GM23338 (cell line): ENCODE data around the gene UBP1. TPM values are rescaled to one million over a fixed set of nuclear protein-coding genes. Genes with fewer than 3 reads are reported as not detected.

Experiments used
- ATAC-seq: fragments of 200-7000 bp; cut with Tn5 transposase; 3 replicates; pipeline ENCODE4 v1.9.1; 2020
- DNase-seq: peaks from one replicate; pipeline ENCODE4 v3.0.0-alpha.2; 2015; ENCODE audit warnings: low spot score
- H2AFZ ChIP-seq: fragments of 200-600 bp; sonication (generic); 2 replicates; pipeline ENCODE4 v1.8.0; 2016; ENCODE audit warnings: antibody characterized with exemption, mild to moderate bottlenecking, moderate library complexity
- H3F3A ChIP-seq: fragments of 200-600 bp; sonication (generic); replicated peaks from 2 replicates; pipeline ENCODE4 v1.8.0; 2017; ENCODE audit warnings: antibody characterized with exemption, mixed run types, low read depth
- H3K27ac ChIP-seq: fragments of 200-600 bp; sonication (generic); 2 replicates; pipeline ENCODE4 v1.6.1; 2016; ENCODE audit warnings: low read depth
- H3K27me3 ChIP-seq: fragments of 200-600 bp; sonication (generic); 2 replicates; pipeline ENCODE4 v1.8.0; 2016; ENCODE audit warnings: mild to moderate bottlenecking, mixed run types, moderate library complexity; ENCODE audit not compliant: insufficient read depth
- H3K36me3 ChIP-seq: fragments of 200-600 bp; sonication (generic); 2 replicates; pipeline ENCODE4 v1.8.0; 2016; ENCODE audit warnings: mild to moderate bottlenecking; ENCODE audit not compliant: insufficient read depth
- H3K4me1 ChIP-seq: fragments of 200-600 bp; sonication (generic); 2 replicates; pipeline ENCODE4 v1.8.0; 2016; ENCODE audit warnings: mild to moderate bottlenecking, moderate library complexity; ENCODE audit not compliant: insufficient read depth
- H3K4me2 ChIP-seq: fragments of 200-600 bp; sonication (generic); 2 replicates; pipeline ENCODE4 v1.7.1; 2017; ENCODE audit warnings: mixed run types
- H3K4me3 ChIP-seq: fragments of 200-600 bp; sonication (generic); 2 replicates; pipeline ENCODE4 v1.6.1; 2016; ENCODE audit warnings: mixed run types
- H3K79me2 ChIP-seq: fragments of 200-600 bp; sonication (generic); replicated peaks from 2 replicates; pipeline ENCODE4 v1.8.0; 2017; ENCODE audit warnings: mild to moderate bottlenecking; ENCODE audit not compliant: insufficient read depth
- H3K9me2 ChIP-seq: fragments of 200-600 bp; sonication (generic); 2 replicates; pipeline ENCODE4 v1.8.0; 2017; ENCODE audit not compliant: insufficient read depth
- H4K20me1 ChIP-seq: fragments of 200-600 bp; sonication (generic); replicated peaks from 2 replicates; pipeline ENCODE4 v1.8.0; 2017; ENCODE audit warnings: mild to moderate bottlenecking; ENCODE audit not compliant: insufficient read depth
- H3K27ac Mint-ChIP-seq: 2 replicates; pipeline ENCODE4 v1.8.0; 2020; ENCODE audit warnings: inconsistent platforms, mild to moderate bottlenecking, moderate library complexity, mixed read lengths
- H3K27me3 Mint-ChIP-seq: 3 replicates; pipeline ENCODE4 v1.8.0; 2022; ENCODE audit warnings: low read depth, mild to moderate bottlenecking, moderate library complexity, mixed read lengths, inconsistent platforms; ENCODE audit not compliant: insufficient read depth, poor library complexity
- H3K36me3 Mint-ChIP-seq: 3 replicates; pipeline ENCODE4 v1.8.0; 2021; ENCODE audit warnings: low read depth, mild to moderate bottlenecking, inconsistent platforms, moderate library complexity, mixed read lengths
- H3K4me1 Mint-ChIP-seq: 3 replicates; pipeline ENCODE4 v1.8.0; 2020; ENCODE audit warnings: mild to moderate bottlenecking, inconsistent platforms, mixed read lengths
- H3K4me3 Mint-ChIP-seq: 3 replicates; pipeline ENCODE4 v1.8.0; 2021; ENCODE audit warnings: moderate library complexity, mild to moderate bottlenecking, inconsistent platforms, mixed read lengths
- H3K9me3 Mint-ChIP-seq: 3 replicates; pipeline ENCODE4 v1.8.0; 2020; ENCODE audit warnings: moderate library complexity, mild to moderate bottlenecking, inconsistent platforms, mixed read lengths
- CREB1 ChIP-seq: fragments of 250-450 bp; sonication (Bioruptor Pico); IDR thresholded peaks from 2 replicates; pipeline ENCODE4 v1.5.0; 2020; ENCODE audit warnings: low read depth, mild to moderate bottlenecking, moderate library complexity
- EZH2 ChIP-seq: fragments of 200-600 bp; sonication (generic); IDR thresholded peaks from one replicate; pipeline ENCODE4 v1.8.0; 2017; ENCODE audit warnings: antibody characterized with exemption, mild to moderate bottlenecking, low read depth; ENCODE audit not compliant: unreplicated experiment
- EZH2phosphoT487 ChIP-seq: fragments of 200-600 bp; sonication (generic); IDR thresholded peaks from one replicate; pipeline ENCODE4 v1.8.1; 2018; ENCODE audit warnings: antibody characterized with exemption; ENCODE audit not compliant: unreplicated experiment
- JUNB ChIP-seq: IDR thresholded peaks from one replicate; pipeline ENCODE4 v1.6.1; 2016; ENCODE audit warnings: antibody characterized with exemption; ENCODE audit not compliant: unreplicated experiment
- NANOG ChIP-seq: IDR thresholded peaks from 2 replicates; pipeline ENCODE4 v1.6.1; 2016; ENCODE audit warnings: antibody characterized with exemption, borderline replicate concordance
- POLR2AphosphoS5 ChIP-seq: IDR thresholded peaks from 2 replicates; pipeline ENCODE4 v1.6.1; 2016; ENCODE audit warnings: antibody characterized with exemption, low read depth
- STAT1 ChIP-seq: IDR thresholded peaks from one replicate; pipeline ENCODE4 v1.6.1; 2016; ENCODE audit warnings: antibody characterized with exemption; ENCODE audit not compliant: unreplicated experiment
- ZNF114 ChIP-seq: fragments of 250-450 bp; sonication (Bioruptor Pico); IDR thresholded peaks from 2 replicates; pipeline ENCODE4 v1.5.0; 2020; ENCODE audit warnings: mild to moderate bottlenecking, moderate library complexity
- ZNF331 ChIP-seq: fragments of 250-450 bp; sonication (Bioruptor Pico); IDR thresholded peaks from 2 replicates; pipeline ENCODE4 v1.5.0; 2020; ENCODE audit warnings: low read depth, mild to moderate bottlenecking, moderate library complexity
- polyA plus RNA-seq: library from polyadenylated mRNA; unstranded; fragments of >200 nt; fragmentation: Nextera tagmentation; extraction: Ambion mirVana; gene quantifications from 2 replicates; pipeline ENCODE4 v1.2.1, GENCODE V29; 2016
- total RNA-seq: library from RNA; depleted of rRNA; stranded (reverse); fragments of >200 nt; shearing (Covaris generic); gene quantifications from 2 replicates; pipeline ENCODE4 v1.2.3, GENCODE V29; 2014
- TF ChIP-seq, protein P1 (sequence below): IDR thresholded peaks from one replicate; pipeline ENCODE4 v1.6.1; 2018; ENCODE audit warnings: antibody characterized with exemption; ENCODE audit not compliant: unreplicated experiment
- TF ChIP-seq, protein P2 (sequence below): IDR thresholded peaks from 2 replicates; pipeline ENCODE4 v1.6.1; 2016; ENCODE audit warnings: antibody characterized with exemption
- TF ChIP-seq, protein P3 (sequence below): fragments of 250-450 bp; sonication (Bioruptor Pico); IDR thresholded peaks from 2 replicates; pipeline ENCODE4 v1.5.0; 2020; ENCODE audit warnings: mild to moderate bottlenecking, moderate library complexity
- TF ChIP-seq, protein P4 (sequence below), 2 experiments: fragments of 200-600 bp in 1 of 2; sonication (generic) in 1 of 2; conservative IDR thresholded peaks; 2 replicates each; pipeline versions ENCODE4 v1.5.1 to v1.6.1; 2016 to 2017; ENCODE audit warnings: antibody characterized with exemption in 2 of 2, low read depth in 2 of 2, mild to moderate bottlenecking in 2 of 2, moderate library complexity in 1 of 2

UBP1 gene
- total and polyA plus RNA-seq, 2 experiments from 2014 or later = 16.8 to 66.8 TPM

DNA sequence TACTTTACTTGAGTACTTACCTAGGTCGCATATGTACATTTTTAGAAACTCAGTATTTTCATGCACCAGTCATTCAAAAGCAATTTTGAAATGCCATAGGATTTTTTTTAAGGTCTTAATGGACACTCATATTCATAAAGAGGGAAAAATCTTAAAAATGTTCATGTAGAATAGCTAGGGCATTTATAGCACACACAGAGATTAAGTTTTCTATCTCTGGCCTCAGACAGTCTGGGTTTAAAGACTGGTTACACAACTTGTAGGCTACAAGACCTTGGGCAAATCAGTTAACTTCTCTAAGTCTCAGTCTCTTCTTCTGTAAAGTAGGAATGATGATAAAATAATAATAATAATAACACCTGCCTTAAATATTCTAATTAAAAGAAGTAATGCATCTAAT lies 48.5 kb upstream of the UBP1 start:
- 0 out of 2 replicates have a peak, but pooled peaks cover 3% of the 10 kb centered on the region for H3K4me1 ChIP-seq
- H3K9me3 Mint-ChIP-seq = peaks cover 2% of the 10 kb centered on the region; the same call in 2 of the 3 replicates

More for the DNA sequence above, 48.5 kb upstream of the UBP1 start:
- Histone ChIP-seq H3K9me2 (0 out of 2 replicates have a peak, but pooled peaks cover 3% of the 10 kb centered on the region), H3F3A (no peaks in the 10 kb centered on the region), H3K4me2 (no peak overlapping the region), H2AFZ (no peak overlapping the region), H3K36me3 (no peaks in the 10 kb centered on the region), H3K27ac (no peak overlapping the region), H3K27me3 (no peaks in the 10 kb centered on the region), H3K79me2 (no peaks in the 10 kb centered on the region), H4K20me1 (no peaks in the 10 kb centered on the region), H3K4me3 (no peak overlapping the region)
- H3K27ac Mint-ChIP-seq = no peak overlapping the region
- ATAC-seq (no peak), DNase-seq (no peak)
- TF ChIP-seq, protein P1, sequence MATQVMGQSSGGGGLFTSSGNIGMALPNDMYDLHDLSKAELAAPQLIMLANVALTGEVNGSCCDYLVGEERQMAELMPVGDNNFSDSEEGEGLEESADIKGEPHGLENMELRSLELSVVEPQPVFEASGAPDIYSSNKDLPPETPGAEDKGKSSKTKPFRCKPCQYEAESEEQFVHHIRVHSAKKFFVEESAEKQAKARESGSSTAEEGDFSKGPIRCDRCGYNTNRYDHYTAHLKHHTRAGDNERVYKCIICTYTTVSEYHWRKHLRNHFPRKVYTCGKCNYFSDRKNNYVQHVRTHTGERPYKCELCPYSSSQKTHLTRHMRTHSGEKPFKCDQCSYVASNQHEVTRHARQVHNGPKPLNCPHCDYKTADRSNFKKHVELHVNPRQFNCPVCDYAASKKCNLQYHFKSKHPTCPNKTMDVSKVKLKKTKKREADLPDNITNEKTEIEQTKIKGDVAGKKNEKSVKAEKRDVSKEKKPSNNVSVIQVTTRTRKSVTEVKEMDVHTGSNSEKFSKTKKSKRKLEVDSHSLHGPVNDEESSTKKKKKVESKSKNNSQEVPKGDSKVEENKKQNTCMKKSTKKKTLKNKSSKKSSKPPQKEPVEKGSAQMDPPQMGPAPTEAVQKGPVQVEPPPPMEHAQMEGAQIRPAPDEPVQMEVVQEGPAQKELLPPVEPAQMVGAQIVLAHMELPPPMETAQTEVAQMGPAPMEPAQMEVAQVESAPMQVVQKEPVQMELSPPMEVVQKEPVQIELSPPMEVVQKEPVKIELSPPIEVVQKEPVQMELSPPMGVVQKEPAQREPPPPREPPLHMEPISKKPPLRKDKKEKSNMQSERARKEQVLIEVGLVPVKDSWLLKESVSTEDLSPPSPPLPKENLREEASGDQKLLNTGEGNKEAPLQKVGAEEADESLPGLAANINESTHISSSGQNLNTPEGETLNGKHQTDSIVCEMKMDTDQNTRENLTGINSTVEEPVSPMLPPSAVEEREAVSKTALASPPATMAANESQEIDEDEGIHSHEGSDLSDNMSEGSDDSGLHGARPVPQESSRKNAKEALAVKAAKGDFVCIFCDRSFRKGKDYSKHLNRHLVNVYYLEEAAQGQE = no peak
- TF ChIP-seq, protein P2, sequence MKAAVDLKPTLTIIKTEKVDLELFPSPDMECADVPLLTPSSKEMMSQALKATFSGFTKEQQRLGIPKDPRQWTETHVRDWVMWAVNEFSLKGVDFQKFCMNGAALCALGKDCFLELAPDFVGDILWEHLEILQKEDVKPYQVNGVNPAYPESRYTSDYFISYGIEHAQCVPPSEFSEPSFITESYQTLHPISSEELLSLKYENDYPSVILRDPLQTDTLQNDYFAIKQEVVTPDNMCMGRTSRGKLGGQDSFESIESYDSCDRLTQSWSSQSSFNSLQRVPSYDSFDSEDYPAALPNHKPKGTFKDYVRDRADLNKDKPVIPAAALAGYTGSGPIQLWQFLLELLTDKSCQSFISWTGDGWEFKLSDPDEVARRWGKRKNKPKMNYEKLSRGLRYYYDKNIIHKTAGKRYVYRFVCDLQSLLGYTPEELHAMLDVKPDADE = no peak
- TF ChIP-seq, protein P3, sequence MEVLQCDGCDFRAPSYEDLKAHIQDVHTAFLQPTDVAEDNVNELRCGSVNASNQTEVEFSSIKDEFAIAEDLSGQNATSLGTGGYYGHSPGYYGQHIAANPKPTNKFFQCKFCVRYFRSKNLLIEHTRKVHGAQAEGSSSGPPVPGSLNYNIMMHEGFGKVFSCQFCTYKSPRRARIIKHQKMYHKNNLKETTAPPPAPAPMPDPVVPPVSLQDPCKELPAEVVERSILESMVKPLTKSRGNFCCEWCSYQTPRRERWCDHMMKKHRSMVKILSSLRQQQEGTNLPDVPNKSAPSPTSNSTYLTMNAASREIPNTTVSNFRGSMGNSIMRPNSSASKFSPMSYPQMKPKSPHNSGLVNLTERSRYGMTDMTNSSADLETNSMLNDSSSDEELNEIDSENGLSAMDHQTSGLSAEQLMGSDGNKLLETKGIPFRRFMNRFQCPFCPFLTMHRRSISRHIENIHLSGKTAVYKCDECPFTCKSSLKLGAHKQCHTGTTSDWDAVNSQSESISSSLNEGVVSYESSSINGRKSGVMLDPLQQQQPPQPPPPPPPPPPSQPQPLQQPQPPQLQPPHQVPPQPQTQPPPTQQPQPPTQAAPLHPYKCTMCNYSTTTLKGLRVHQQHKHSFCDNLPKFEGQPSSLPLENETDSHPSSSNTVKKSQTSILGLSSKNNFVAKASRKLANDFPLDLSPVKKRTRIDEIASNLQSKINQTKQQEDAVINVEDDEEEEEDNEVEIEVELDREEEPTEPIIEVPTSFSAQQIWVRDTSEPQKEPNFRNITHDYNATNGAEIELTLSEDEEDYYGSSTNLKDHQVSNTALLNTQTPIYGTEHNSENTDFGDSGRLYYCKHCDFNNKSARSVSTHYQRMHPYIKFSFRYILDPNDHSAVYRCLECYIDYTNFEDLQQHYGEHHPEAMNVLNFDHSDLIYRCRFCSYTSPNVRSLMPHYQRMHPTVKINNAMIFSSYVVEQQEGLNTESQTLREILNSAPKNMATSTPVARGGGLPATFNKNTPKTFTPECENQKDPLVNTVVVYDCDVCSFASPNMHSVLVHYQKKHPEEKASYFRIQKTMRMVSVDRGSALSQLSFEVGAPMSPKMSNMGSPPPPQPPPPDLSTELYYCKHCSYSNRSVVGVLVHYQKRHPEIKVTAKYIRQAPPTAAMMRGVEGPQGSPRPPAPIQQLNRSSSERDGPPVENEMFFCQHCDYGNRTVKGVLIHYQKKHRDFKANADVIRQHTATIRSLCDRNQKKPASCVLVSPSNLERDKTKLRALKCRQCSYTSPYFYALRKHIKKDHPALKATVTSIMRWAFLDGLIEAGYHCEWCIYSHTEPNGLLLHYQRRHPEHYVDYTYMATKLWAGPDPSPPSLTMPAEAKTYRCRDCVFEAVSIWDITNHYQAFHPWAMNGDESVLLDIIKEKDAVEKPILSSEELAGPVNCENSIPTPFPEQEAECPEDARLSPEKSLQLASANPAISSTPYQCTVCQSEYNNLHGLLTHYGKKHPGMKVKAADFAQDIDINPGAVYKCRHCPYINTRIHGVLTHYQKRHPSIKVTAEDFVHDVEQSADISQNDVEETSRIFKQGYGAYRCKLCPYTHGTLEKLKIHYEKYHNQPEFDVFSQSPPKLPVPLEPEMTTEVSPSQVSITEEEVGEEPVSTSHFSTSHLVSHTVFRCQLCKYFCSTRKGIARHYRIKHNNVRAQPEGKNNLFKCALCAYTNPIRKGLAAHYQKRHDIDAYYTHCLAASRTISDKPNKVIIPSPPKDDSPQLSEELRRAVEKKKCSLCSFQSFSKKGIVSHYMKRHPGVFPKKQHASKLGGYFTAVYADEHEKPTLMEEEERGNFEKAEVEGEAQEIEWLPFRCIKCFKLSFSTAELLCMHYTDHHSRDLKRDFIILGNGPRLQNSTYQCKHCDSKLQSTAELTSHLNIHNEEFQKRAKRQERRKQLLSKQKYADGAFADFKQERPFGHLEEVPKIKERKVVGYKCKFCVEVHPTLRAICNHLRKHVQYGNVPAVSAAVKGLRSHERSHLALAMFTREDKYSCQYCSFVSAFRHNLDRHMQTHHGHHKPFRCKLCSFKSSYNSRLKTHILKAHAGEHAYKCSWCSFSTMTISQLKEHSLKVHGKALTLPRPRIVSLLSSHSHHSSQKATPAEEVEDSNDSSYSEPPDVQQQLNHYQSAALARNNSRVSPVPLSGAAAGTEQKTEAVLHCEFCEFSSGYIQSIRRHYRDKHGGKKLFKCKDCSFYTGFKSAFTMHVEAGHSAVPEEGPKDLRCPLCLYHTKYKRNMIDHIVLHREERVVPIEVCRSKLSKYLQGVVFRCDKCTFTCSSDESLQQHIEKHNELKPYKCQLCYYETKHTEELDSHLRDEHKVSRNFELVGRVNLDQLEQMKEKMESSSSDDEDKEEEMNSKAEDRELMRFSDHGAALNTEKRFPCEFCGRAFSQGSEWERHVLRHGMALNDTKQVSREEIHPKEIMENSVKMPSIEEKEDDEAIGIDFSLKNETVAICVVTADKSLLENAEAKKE (CRISPR knock-in tag) = no peak
- TF ChIP-seq STAT1 = no peak
- TF ChIP-seq ZNF331 (CRISPR knock-in tag) = no peak
- no peak for TF ChIP-seq JUNB
- TF ChIP-seq EZH2phosphoT487 = no peak
- TF ChIP-seq, protein P4, sequence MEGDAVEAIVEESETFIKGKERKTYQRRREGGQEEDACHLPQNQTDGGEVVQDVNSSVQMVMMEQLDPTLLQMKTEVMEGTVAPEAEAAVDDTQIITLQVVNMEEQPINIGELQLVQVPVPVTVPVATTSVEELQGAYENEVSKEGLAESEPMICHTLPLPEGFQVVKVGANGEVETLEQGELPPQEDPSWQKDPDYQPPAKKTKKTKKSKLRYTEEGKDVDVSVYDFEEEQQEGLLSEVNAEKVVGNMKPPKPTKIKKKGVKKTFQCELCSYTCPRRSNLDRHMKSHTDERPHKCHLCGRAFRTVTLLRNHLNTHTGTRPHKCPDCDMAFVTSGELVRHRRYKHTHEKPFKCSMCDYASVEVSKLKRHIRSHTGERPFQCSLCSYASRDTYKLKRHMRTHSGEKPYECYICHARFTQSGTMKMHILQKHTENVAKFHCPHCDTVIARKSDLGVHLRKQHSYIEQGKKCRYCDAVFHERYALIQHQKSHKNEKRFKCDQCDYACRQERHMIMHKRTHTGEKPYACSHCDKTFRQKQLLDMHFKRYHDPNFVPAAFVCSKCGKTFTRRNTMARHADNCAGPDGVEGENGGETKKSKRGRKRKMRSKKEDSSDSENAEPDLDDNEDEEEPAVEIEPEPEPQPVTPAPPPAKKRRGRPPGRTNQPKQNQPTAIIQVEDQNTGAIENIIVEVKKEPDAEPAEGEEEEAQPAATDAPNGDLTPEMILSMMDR (conservative IDR thresholded peaks at IDR 0.05; ENCODE audit: low read depth in 2 of 2) = no peak
- TF ChIP-seq NANOG = no peak
- TF ChIP-seq EZH2 = no peak
- TF ChIP-seq POLR2AphosphoS5 = no peak
- TF ChIP-seq ZNF114 (CRISPR knock-in tag) = no peak
- no peak for TF ChIP-seq CREB1
- H3K36me3 Mint-ChIP-seq = peaks cover 6% of the 10 kb centered on the region; the same call in 2 of the 3 replicates
- H3K4me1 Mint-ChIP-seq = peaks cover 6% of the 10 kb centered on the region; the same call in 2 of the 3 replicates
- H3K27me3 Mint-ChIP-seq = peaks cover 5% of the 10 kb centered on the region
- no peak overlapping the region for H3K4me3 Mint-ChIP-seq
